GM12891 (cell line): ENCODE measurements around the gene STPG2.

Experiments used
- POLR2A ChIP-seq: IDR thresholded peaks from 2 replicates; pipeline ENCODE4 v1.6.1; 2011; ENCODE audit warnings: low read depth, low read length, control low read depth
- POLR2AphosphoS5 ChIP-seq: IDR thresholded peaks from 2 replicates; pipeline ENCODE4 v1.6.1; 2011; ENCODE audit warnings: low read depth, low read length, control low read depth
- SPI1 ChIP-seq: IDR thresholded peaks from 2 replicates; pipeline ENCODE4 v1.6.1; 2011; ENCODE audit warnings: low read depth, low read length, control low read depth
- TAF1 ChIP-seq: IDR thresholded peaks from 2 replicates; pipeline ENCODE4 v1.6.1; 2011; ENCODE audit warnings: low read depth, low read length, control low read depth

GRCh38 chr4:97778174-97778573, 365.1 kb downstream of the STPG2 start:
- TF ChIP-seq POLR2AphosphoS5 = no peak
- TF ChIP-seq POLR2A = no peak
- TF ChIP-seq TAF1 = no peak
- TF ChIP-seq SPI1 = no peak
